SK-N-MC (cell line): ENCODE measurements around the gene CLCN5.

Experiments
- DNase-seq: peaks from one replicate; pipeline ENCODE4 v3.0.0-alpha.2; 2011; ENCODE audit warnings: low read depth, low spot score
- H3K27ac ChIP-seq: fragments of 200-600 bp; sonication (generic); 2 replicates; pipeline ENCODE4 v1.5.1; 2016; ENCODE audit warnings: mixed run types
- H3K36me3 ChIP-seq: fragments of 200-600 bp; sonication (generic); 2 replicates; pipeline ENCODE4 v1.6.1; 2017; ENCODE audit warnings: antibody characterized with exemption, low read length, mixed read lengths; ENCODE audit not compliant: insufficient read depth
- H3K4me3 ChIP-seq: fragments of 200-600 bp; sonication (generic); 2 replicates; pipeline ENCODE4 v1.5.1; 2016
- H3K9ac ChIP-seq: fragments of 200-600 bp; sonication (generic); 2 replicates; pipeline ENCODE4 v1.8.0; 2017; ENCODE audit warnings: mixed run types, mixed read lengths; ENCODE audit not compliant: insufficient read length
- H3K9me3 ChIP-seq: fragments of 200-600 bp; sonication (generic); 2 replicates; pipeline ENCODE4 v1.6.1; 2017; ENCODE audit warnings: low read depth, mild to moderate bottlenecking, antibody characterized with exemption, low read length, moderate library complexity, mixed read lengths
- EZH2 ChIP-seq: fragments of 200-600 bp; sonication (generic); IDR thresholded peaks from one replicate; pipeline ENCODE4 v1.6.1; 2017; ENCODE audit warnings: antibody characterized with exemption
- FOXP2 ChIP-seq: optimal IDR thresholded peaks from 2 replicates; pipeline ENCODE3; 2011; ENCODE audit warnings: mild to moderate bottlenecking, moderate library complexity; ENCODE audit not compliant: insufficient read depth; ENCODE audit errors: extremely low read length, control extremely low read depth
- POLR2AphosphoS5 ChIP-seq: IDR thresholded peaks from 2 replicates; pipeline ENCODE4 v1.6.1; 2012; ENCODE audit warnings: mild to moderate bottlenecking, low read depth, low read length, borderline replicate concordance

Gene CLCN5

DNA sequence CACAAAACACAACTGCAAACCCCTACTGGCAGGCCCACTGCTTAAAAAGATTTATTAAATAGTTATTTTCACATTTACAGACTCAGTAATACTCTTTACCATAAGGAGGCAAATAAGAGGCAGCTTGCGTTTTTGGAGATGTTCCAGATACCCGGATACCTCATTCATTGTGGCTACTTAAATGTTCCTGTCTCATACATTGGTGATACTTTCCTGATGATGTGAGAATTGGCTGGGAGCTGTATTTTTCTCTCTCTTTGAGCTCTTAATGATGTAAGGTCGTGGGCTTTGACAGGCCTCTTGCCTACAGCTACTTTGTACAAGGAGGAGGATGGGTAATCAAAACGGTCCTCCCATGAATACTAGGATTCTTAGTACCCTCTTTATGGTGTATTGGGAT lies 176.9 kb downstream of the CLCN5 start:
- H3K9me3 ChIP-seq, result no peaks in the 10 kb centered on the region
- DNase-seq, result no peak
- no peak for TF ChIP-seq FOXP2
- no peak for TF ChIP-seq POLR2AphosphoS5
- no peak for TF ChIP-seq EZH2

DNA sequence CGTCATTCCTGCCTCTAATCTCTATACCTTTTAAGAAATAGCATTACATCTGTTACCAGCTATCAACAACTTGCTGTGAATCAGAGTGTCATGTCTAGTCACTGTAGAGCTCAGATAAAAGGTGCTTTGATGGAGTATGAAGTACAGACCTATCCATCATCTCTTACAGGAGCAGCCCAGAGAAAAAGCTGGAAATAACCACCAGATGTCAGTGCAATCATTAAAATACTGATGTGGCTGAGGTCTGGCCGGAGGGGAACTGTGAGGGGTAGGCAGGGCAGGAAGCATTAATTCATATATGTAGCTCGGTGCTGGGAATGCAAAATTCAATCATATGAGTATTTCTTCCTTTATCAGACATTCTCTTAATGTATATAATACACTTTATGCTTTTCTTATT lies 177.8 kb downstream of the CLCN5 start:
- no peaks in the 10 kb centered on the region for H3K36me3 ChIP-seq
- no peak for TF ChIP-seq POLR2AphosphoS5
- TF ChIP-seq FOXP2, result no peak
- TF ChIP-seq EZH2, result no peak
- H3K9me3 ChIP-seq, result no peaks in the 10 kb centered on the region
- H3K27ac ChIP-seq, result no peak overlapping the region
- H3K9ac ChIP-seq, result no peak overlapping the region
- H3K4me3 ChIP-seq, result no peak overlapping the region
- no peak for DNase-seq

More for the DNA sequence above, 176.9 kb downstream of the CLCN5 start:
- no peak overlapping the region for H3K9ac ChIP-seq
- no peak overlapping the region for H3K27ac ChIP-seq
- no peaks in the 10 kb centered on the region for H3K36me3 ChIP-seq
- H3K4me3 ChIP-seq, result no peak overlapping the region

DNA sequence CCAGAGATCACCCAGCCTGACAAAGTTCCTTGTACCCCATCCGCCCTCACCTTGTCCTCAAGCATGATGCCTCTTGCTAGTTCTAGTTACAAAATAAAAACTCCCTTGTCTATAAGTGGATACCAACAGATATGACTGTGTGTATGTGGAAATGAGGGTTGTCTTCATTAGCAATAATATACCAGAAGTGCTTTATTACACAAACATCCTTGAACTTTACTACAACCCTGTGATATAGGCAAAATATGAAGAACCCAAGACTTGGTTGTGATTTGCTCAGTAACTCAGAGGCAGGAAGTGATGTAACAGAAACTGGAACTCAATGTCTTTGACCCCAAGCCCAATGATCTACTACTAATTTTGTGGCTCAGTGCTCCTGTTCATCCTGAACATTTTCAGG lies 180.8 kb downstream of the CLCN5 start:
- Histone ChIP-seq H3K27ac (no peak overlapping the region), H3K36me3 (no peaks in the 10 kb centered on the region), H3K4me3 (no peak overlapping the region), H3K9ac (no peak overlapping the region), H3K9me3 (no peaks in the 10 kb centered on the region)
- TF ChIP-seq POLR2AphosphoS5 (no peak), FOXP2 (no peak), EZH2 (no peak)
- no peak for DNase-seq

DNA sequence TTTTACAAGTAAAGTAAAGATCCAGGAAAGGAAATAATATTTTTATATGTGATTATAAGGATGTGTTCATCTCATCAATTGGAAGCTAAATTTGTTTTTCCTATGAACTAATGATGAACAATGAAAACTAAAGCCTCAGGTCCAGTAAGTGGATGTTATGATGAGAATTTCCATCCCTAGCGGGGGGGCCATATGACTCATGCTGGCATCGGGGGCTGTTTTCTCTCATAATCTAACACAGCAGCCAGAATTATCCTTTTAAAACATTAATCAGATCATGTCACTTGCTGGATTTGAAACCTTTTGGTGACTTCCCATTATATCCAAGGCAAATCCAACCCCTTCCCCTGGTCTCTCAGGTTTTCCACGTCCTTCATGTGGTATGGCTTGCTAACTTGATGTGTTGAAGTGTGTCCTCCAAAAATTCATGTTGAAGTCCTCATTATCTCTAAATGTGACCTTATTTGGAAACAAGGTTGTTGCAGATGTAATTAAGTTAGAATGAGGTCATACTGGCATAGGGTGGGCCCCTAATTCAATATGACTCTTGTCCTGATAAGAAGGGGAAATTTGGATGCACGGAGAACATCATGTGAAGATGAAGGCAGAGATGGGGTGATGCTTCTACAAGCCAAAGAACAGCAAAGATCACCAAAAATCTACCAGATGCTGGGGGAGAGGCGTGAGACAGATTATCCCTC lies 181.6 kb downstream of the CLCN5 start:
- Histone ChIP-seq H3K27ac (no peak overlapping the region), H3K9ac (no peak overlapping the region), H3K4me3 (no peak overlapping the region), H3K36me3 (no peaks in the 10 kb centered on the region), H3K9me3 (no peaks in the 10 kb centered on the region)
- TF ChIP-seq EZH2, result no peak
- TF ChIP-seq FOXP2, result no peak
- no peak for TF ChIP-seq POLR2AphosphoS5
- DNase-seq, result no peak

DNA sequence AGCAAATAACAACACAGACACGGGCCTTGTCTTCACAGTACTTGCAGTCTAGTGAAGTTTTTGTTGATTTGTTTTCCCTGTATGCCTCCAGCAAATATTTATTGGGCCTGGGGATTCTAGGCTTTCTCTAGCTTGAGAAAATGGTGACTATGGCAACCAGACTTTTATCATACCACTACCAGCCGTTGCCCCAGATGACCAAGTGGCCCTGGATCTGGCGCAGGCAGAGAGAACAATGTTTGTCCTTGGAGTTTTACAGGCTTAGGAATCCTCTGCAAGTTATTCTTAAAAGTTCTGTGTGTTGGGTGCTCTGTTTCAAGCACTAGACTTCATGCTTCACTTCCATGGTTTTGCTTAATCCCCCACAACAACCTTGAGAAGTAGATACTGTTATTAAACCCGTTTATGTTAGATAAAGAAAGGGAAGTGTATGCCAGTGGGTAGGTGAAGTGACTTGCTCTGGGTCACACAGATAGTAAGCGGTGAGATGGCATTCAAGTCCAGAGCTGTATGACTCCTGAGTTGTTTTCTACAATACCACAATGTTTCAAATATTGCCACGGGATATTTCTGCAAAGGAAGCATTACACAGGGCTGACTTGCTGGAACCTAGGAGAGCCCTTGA lies 183.8 kb downstream of the CLCN5 start:
- TF ChIP-seq POLR2AphosphoS5, result no peak
- TF ChIP-seq EZH2, result no peak
- TF ChIP-seq FOXP2, result no peak
- DNase-seq, result no peak
- H3K27ac ChIP-seq, result no peak overlapping the region
- no peaks in the 10 kb centered on the region for H3K9me3 ChIP-seq
- H3K4me3 ChIP-seq, result no peak overlapping the region
- no peaks in the 10 kb centered on the region for H3K36me3 ChIP-seq
- no peak overlapping the region for H3K9ac ChIP-seq

DNA sequence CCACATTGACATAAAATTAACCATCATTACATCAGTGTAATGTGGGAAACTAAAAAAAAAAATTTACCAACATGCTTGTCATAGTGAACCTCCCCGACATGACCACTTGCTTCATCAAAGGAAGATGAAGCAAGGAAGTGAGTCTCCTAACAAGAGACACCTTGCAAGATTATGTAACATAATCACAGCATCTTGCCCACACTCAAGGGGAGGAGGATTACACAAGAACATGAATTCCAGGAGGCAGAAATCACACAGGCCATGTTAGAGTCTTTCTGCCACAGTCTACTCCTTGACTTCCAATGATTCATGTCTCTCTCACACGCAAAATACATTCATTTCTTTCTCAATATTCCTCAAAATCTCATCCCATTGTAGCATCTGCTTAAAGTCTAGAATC lies 185.1 kb downstream of the CLCN5 start:
- no peak overlapping the region for H3K9ac ChIP-seq
- H3K4me3 ChIP-seq, result no peak overlapping the region
- no peaks in the 10 kb centered on the region for H3K36me3 ChIP-seq
- TF ChIP-seq POLR2AphosphoS5 (no peak), FOXP2 (no peak), EZH2 (no peak)
- no peak for DNase-seq
- H3K9me3 ChIP-seq, result no peaks in the 10 kb centered on the region
- H3K27ac ChIP-seq, result no peak overlapping the region

DNA sequence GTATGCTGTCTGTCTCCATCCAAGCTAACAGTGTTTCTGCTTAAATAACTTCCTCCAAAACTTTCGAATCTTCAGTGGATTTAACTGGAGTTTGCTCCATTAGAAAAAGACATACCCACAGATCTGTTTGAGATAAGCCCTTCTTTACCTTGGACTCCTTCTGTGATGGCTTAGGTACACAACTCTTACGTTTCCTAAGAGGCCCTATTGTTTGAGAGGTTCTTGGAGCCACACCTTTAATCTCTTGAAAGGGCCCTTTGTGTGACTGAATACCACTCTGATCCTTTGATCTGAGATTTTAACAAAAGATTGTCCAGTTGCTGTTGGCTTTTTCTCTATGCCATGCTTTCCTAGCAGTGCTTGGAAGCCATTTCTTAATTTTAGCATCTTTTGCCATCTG lies 185.9 kb downstream of the CLCN5 start:
- H3K9me3 ChIP-seq, result no peaks in the 10 kb centered on the region
- H3K27ac ChIP-seq, result no peak overlapping the region

DNA sequence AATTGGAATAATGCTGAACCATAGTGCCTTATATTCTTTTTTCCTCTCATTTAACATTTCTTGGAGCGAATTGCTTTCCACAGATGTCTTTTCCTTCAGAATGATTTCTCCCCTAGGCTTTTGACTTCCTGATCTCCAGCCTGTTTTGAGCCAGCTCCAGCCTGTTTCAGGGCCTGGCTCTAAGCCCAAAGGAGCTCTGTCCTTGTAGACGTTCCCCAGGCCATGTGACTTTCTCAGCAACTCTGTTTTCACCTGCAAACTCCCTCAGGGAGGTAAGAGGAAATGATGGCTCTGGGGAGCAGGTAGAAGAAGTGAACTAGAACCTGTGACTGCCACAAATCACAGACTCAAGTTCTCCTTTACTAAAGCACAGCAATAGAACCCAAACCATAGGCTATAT lies 189.3 kb downstream of the CLCN5 start:
- Histone ChIP-seq H3K9ac (no peak overlapping the region), H3K4me3 (no peak overlapping the region), H3K9me3 (no peaks in the 10 kb centered on the region), H3K36me3 (no peaks in the 10 kb centered on the region), H3K27ac (no peak overlapping the region)
- DNase-seq, result no peak
- TF ChIP-seq POLR2AphosphoS5 (no peak), EZH2 (no peak), FOXP2 (no peak)

More for the DNA sequence above, 185.9 kb downstream of the CLCN5 start:
- H3K36me3 ChIP-seq, result no peaks in the 10 kb centered on the region
- H3K4me3 ChIP-seq, result no peak overlapping the region
- H3K9ac ChIP-seq, result no peak overlapping the region
- no peak for DNase-seq
- no peak for TF ChIP-seq EZH2
- TF ChIP-seq FOXP2, result no peak
- no peak for TF ChIP-seq POLR2AphosphoS5

DNA sequence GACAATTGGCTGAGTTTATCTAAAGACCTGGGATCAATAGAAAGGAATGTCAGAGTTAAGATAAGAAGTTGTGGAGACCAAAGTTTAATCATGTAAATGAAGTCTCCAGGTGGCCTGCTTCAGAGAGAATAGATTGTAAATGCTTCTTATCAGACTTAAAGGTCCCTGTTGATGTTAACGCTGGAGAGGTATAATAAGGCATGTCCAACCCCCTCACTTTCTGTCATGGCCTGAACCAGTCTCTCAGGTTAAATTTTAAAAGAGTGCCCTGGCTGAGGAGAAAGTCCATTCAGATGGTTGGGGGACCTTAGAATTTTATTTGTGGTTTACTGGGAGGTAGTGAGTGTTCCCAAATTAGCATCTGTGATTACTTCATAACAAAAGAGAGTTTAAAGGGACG lies 191.7 kb downstream of the CLCN5 start:
- no peak for TF ChIP-seq FOXP2
- TF ChIP-seq POLR2AphosphoS5, result no peak
- no peak for TF ChIP-seq EZH2
- DNase-seq, result no peak
- Histone ChIP-seq H3K27ac (no peak overlapping the region), H3K9ac (no peak overlapping the region), H3K9me3 (no peaks in the 10 kb centered on the region), H3K36me3 (no peaks in the 10 kb centered on the region), H3K4me3 (no peak overlapping the region)

DNA sequence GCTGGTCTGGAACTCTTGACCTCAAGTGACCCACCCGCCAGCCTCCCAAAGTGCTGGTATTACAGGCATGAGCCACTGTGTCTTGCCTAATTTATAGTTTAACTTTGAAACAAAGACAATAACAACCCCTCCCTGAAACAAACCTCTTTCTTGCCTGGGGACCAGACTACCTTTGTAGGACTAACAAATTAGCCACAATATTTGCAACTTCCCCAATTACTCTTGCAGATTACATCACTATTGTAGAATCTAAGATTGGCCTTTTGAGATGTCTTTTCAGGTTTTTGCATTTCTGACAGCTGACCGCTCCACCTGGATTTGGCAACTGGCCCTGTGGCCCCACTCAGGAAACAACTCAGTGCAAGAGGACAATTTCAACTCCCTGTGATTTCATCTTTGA lies 193.6 kb downstream of the CLCN5 start:
- H3K36me3 ChIP-seq, result no peaks in the 10 kb centered on the region
- H3K27ac ChIP-seq, result no peak overlapping the region
- no peak overlapping the region for H3K9ac ChIP-seq
- no peak overlapping the region for H3K4me3 ChIP-seq
- DNase-seq, result no peak
- H3K9me3 ChIP-seq, result no peaks in the 10 kb centered on the region
- TF ChIP-seq POLR2AphosphoS5 (no peak), FOXP2 (no peak), EZH2 (no peak)
